ACC112 (cell line): ENCODE data around the gene ROBO1.

Experiments used
- H2AFZ ChIP-seq: fragments of 200-600 bp; sonication (generic); one replicate; pipeline ENCODE4 v1.6.0; 2017; ENCODE audit warnings: antibody characterized with exemption, low read length; ENCODE audit not compliant: unreplicated experiment
- H3K27ac ChIP-seq: fragments of 200-600 bp; sonication (generic); 2 replicates; pipeline ENCODE4 v1.5.1; 2014; ENCODE audit warnings: low read depth, mild to moderate bottlenecking, antibody characterized with exemption, low read length, moderate library complexity
- H3K27me3 ChIP-seq: fragments of 200-600 bp; sonication (generic); 2 replicates; pipeline ENCODE4 v1.6.1; 2014; ENCODE audit warnings: mild to moderate bottlenecking, antibody characterized with exemption, low read length, moderate library complexity, mixed read lengths; ENCODE audit not compliant: insufficient read depth
- H3K36me3 ChIP-seq: fragments of 200-600 bp; sonication (generic); 2 replicates; pipeline ENCODE4 v1.6.1; 2016; ENCODE audit warnings: mild to moderate bottlenecking, antibody characterized with exemption, low read length, moderate library complexity, mixed read lengths; ENCODE audit not compliant: insufficient read depth
- H3K4me1 ChIP-seq: fragments of 200-600 bp; sonication (generic); one replicate; pipeline ENCODE4 v1.6.1; 2016; ENCODE audit warnings: low read length, mixed read lengths; ENCODE audit not compliant: insufficient read depth, unreplicated experiment, control insufficient read depth
- H3K4me3 ChIP-seq: fragments of 200-600 bp; sonication (generic); 2 replicates; pipeline ENCODE4 v1.5.1; 2014; ENCODE audit warnings: mild to moderate bottlenecking, low read depth, low read length
- H3K79me2 ChIP-seq: fragments of 200-600 bp; sonication (generic); one replicate; pipeline ENCODE4 v1.6.0; 2016; ENCODE audit warnings: low read length; ENCODE audit not compliant: control insufficient read depth, unreplicated experiment, insufficient read depth

Gene ROBO1

DNA sequence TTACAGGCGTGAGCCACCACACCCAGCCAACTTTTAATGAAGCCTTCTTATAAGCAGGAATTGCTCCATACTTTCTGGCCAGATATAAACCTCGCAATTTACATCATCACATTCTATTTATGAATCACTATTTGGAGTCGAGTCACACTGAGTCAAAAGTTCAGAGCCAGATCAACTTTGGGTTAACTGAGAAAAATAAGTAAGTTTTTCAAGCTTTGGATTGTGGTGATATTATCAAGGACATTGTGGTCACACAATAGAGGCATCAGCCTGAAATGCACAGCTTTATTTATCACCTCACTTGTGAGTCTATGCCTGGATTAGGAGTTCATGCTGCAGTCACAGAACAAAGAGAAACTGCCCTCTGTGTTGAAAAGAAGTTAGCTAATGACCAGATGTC is 1163.5 kb downstream of the ROBO1 start:
- H3K27ac ChIP-seq, result peak overlapping the region; percentile 6; the same call in 1 of the 2 replicates
- H3K4me3 ChIP-seq, result no peak overlapping the region
- no peak overlapping the region for H2AFZ ChIP-seq
- no peaks in the 10 kb centered on the region for H3K79me2 ChIP-seq
- peaks cover 10% of the 10 kb centered on the region for H3K4me1 ChIP-seq
- peaks cover 6% of the 10 kb centered on the region for H3K36me3 ChIP-seq
- H3K27me3 ChIP-seq, result no peaks in the 10 kb centered on the region

DNA sequence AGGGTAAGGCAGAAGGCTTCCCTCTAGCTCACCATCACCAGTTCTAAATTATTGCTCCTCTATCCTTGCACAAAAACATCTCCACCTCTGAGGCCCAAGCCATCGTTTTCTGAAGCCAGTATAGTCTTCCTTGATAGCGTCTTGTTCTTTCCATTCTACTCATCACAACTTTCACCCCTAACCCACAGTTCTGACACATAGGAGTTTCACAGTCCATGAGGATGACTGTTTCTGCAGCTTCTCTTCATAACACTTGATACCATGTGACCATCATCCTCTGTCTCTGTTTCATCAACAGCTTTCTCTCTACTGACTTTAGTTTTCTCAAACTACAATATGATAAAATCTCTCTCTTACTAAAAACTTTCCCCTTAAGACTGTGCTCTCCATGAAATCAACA is 1166.5 kb downstream of the ROBO1 start:
- Histone ChIP-seq H3K4me3 (no peak overlapping the region), H3K4me1 (peaks cover 10% of the 10 kb centered on the region), H3K79me2 (no peaks in the 10 kb centered on the region), H3K36me3 (peaks cover 8% of the 10 kb centered on the region), H2AFZ (no peak overlapping the region), H3K27ac (no peak overlapping the region), H3K27me3 (no peaks in the 10 kb centered on the region)

DNA sequence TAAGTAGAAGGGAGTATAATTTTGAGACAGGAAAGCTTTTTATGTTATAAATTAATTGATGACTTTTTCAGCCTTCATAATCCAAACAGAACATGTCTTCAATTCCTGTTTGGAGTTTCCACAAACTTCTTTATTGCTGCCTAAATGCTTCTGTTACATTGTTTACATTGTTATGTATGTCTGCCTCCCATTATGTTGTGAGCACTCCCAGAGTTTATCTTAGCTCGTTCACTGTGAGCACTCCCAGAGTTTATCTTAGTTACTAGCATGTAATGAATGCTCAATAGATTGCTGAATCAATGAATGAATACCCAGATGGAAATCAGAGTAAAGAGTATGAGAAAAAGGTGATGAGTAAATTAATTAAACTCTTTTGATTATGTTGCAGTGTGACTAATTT is 1178.0 kb downstream of the ROBO1 start:
- no peak overlapping the region for H2AFZ ChIP-seq

DNA sequence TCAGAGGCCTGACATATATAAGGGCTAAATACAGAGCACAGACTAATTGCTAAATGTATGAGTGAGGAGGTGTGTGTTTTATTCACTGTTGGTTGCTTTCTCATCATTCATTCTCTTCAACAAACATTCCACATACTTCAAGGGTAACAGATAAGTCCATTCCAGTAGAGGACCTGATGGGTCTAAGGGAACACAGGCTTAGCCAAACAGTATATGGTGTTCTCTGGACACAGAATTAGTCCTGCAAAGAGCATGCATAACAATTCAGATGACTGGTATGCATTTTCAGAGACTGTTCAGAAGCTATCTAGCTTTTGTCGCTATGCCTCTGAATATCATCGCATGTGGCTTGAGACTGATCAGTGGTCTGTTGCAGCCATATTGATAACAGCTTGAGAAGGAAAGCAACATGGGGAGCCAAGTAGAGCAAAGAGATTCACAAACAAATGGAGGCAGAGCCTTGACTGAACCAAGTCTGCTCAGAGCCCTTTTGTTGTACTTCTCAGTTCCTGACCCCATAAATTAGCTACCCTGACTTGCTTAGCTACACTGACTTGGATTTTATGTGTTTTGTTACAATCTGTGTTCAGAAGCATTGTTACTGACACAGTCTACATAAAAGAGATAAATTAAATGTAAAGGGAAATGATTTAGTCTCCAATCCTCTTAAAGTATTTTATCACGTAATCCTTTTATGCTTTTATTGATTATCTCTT is 1178.7 kb downstream of the ROBO1 start:
- H3K4me3 ChIP-seq, result no peak overlapping the region
- no peak overlapping the region for H2AFZ ChIP-seq
- no peaks in the 10 kb centered on the region for H3K36me3 ChIP-seq
- H3K79me2 ChIP-seq, result no peaks in the 10 kb centered on the region
- no peaks in the 10 kb centered on the region for H3K4me1 ChIP-seq
- H3K27ac ChIP-seq, result no peak overlapping the region
- H3K27me3 ChIP-seq, result peaks cover 4% of the 10 kb centered on the region; the same call in 1 of the 2 replicates

More for the DNA sequence above, 1178.0 kb downstream of the ROBO1 start:
- no peaks in the 10 kb centered on the region for H3K4me1 ChIP-seq
- no peak overlapping the region for H3K27ac ChIP-seq
- H3K27me3 ChIP-seq, result peaks cover 4% of the 10 kb centered on the region; the same call in 1 of the 2 replicates
- no peak overlapping the region for H3K4me3 ChIP-seq
- no peaks in the 10 kb centered on the region for H3K36me3 ChIP-seq
- no peaks in the 10 kb centered on the region for H3K79me2 ChIP-seq

DNA sequence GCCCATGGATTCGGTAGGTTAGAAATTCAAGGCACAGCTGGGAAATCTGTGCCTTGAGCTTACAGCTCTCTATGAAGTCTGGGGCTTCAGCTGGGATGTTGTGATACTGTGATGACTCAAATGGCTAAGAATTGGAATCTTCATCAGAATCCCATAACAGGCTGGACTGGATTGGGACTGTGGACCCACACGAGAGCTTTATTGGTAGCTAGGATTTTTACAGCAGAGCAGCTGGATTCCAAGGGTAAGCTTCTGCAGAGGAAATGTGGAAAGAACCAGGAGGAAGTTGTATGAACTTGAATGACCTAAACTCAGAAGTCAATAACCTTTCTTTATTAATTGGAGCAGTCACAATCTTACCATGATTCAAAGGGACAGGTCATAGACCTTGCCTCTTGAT is 1187.1 kb downstream of the ROBO1 start:
- no peak overlapping the region for H2AFZ ChIP-seq
- no peak overlapping the region for H3K27ac ChIP-seq
- H3K27me3 ChIP-seq, result 0 out of 2 replicates have a peak, but pooled peaks cover 4% of the 10 kb centered on the region

DNA sequence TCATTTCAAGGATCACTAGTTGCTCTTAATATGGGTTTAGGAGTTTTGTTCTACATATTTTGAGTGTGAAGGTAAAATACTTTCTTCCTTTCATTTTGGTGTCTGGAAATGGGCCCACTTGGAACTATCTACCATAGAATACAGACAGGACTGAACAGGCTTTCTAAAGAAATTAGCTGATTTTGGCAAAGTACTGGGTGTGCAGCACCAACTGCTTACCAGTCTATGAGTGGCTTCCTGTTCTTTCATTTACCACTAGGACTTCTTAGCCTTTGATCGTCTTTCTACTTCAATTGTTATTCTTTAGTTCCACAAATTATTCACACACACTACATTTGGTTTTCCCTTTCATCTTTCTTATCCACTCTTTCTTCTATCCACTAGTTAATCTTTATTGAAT is 1196.3 kb downstream of the ROBO1 start:
- Histone ChIP-seq H3K4me3 (no peak overlapping the region), H3K36me3 (no peaks in the 10 kb centered on the region), H3K4me1 (no peaks in the 10 kb centered on the region), H3K27me3 (no peaks in the 10 kb centered on the region), H3K27ac (no peak overlapping the region), H3K79me2 (no peaks in the 10 kb centered on the region), H2AFZ (no peak overlapping the region)

More for the DNA sequence above, 1187.1 kb downstream of the ROBO1 start:
- Histone ChIP-seq H3K36me3 (no peaks in the 10 kb centered on the region), H3K79me2 (no peaks in the 10 kb centered on the region), H3K4me1 (no peaks in the 10 kb centered on the region), H3K4me3 (no peak overlapping the region)

DNA sequence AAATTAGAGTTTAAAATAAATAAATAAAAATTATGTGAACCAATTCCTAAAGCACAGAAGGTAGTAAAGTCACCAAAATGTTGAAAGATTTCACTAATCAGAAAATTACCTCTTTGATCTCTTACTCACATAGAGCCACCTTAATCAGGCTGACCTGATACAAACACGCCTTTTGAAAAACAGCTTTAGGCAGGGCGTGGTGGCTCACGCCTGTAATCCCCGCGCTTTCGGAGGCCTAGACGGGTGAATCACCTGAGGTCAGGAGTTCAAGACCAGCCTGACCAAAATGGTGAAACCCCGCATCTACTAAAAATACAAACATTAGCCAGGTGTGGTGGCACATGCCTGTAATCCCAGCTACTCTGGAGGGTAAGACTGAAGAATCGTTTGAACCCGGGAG is 1197.3 kb downstream of the ROBO1 start:
- Histone ChIP-seq H3K27ac (no peak overlapping the region), H3K36me3 (no peaks in the 10 kb centered on the region), H3K4me3 (no peak overlapping the region), H2AFZ (no peak overlapping the region), H3K4me1 (no peaks in the 10 kb centered on the region), H3K79me2 (no peaks in the 10 kb centered on the region), H3K27me3 (no peaks in the 10 kb centered on the region)

DNA sequence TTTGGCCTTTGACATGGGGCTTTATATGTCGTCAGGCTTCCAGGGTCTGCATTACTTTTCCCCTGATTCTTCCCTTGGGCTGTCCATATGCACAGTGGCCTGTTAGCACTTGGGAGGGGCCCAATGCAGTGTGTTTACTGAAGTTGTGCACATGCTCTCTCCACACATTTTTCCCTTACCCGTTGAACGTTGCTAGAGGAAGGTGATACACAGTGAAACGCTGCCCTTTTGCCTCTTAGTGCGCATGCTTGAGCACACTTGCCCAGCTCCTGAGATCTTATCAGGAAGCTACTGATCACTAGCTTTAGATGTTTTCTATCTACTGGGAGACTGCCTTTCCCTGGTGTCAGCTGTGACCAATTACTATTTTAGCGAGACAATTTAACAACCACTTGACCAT is 1198.0 kb downstream of the ROBO1 start:
- no peaks in the 10 kb centered on the region for H3K27me3 ChIP-seq
- H2AFZ ChIP-seq, result no peak overlapping the region
- H3K4me1 ChIP-seq, result no peaks in the 10 kb centered on the region
- H3K79me2 ChIP-seq, result no peaks in the 10 kb centered on the region
- no peak overlapping the region for H3K4me3 ChIP-seq
- H3K27ac ChIP-seq, result no peak overlapping the region
- no peaks in the 10 kb centered on the region for H3K36me3 ChIP-seq

DNA sequence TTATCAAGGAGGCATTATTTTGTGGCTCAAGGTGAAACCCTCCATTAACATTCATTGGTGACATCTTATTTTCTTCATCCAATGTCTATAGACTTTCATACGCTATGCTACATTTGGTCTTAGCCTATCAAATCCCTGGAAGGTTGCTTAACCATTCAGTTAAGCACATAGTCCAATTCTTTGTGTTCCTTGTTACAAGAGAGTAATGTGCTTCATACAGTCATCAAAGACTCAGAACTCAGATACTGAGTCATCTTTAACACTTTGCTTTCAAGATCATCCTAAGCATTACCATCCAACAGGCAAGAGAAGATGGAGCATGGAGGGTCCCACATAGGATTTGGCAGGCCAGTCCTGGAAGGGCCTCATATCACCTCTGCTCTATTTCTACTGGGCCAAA is 1202.1 kb downstream of the ROBO1 start:
- H3K79me2 ChIP-seq, result no peaks in the 10 kb centered on the region
- no peaks in the 10 kb centered on the region for H3K36me3 ChIP-seq
- no peaks in the 10 kb centered on the region for H3K4me1 ChIP-seq
- H3K27ac ChIP-seq, result no peak overlapping the region
- H3K4me3 ChIP-seq, result no peak overlapping the region
- H3K27me3 ChIP-seq, result no peaks in the 10 kb centered on the region
- H2AFZ ChIP-seq, result no peak overlapping the region

DNA sequence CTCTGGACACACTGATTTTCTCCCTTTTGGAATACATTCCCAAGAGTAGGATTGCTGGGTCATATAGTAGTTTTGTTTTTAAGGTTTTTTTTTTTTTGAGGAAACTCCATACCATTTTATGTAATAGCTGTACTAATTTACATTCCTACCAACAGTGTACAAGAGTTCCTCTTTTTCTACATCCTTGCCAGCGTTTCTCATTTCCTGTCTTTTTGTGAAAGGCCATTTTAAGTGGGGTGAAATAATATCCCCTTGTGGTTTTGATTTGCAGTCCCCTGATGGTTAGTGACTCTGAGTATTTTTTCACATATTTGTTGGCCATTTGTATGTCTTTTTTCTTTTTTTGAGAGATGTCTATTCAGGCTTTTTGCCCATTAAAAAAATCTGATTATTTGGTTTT is 1205.5 kb downstream of the ROBO1 start:
- Histone ChIP-seq H3K79me2 (no peaks in the 10 kb centered on the region), H3K27ac (no peak overlapping the region), H3K36me3 (no peaks in the 10 kb centered on the region), H2AFZ (no peak overlapping the region), H3K4me3 (no peak overlapping the region), H3K27me3 (no peaks in the 10 kb centered on the region), H3K4me1 (no peaks in the 10 kb centered on the region)
